Peyer's patch (tissue), 4 donors: ENCODE results near the gene ZNF407. TPM values are rescaled to one million over a fixed set of nuclear protein-coding genes. Genes with fewer than 3 reads are reported as not detected.

Experiments
- DNase-seq, 3 donors: peaks; one replicate each; pipeline ENCODE4 v3.0.0-alpha.2; 2017 to 2019
- H3K27ac ChIP-seq, 4 donors: fragments of 200-600 bp; sonication (generic); one replicate each; pipeline ENCODE4 v1.5.1; 2016 to 2019
- H3K27me3 ChIP-seq, 2 donors: fragments of 200-600 bp; sonication (generic); one replicate each; pipeline ENCODE4 v1.5.1; 2019
- H3K36me3 ChIP-seq, 3 donors: fragments of 200-600 bp; sonication (generic); one replicate each; pipeline ENCODE4 v1.5.1; 2016 to 2019
- H3K4me1 ChIP-seq, 4 donors: fragments of 200-600 bp; sonication (generic); one replicate each; pipeline ENCODE4 v1.5.1; 2016 to 2019
- H3K4me3 ChIP-seq, 4 donors: fragments of 200-600 bp; sonication (generic); 1 replicate in 3 of 4; 2 replicates in 1 of 4; pipeline ENCODE4 v1.5.1; 2016 to 2019; ENCODE audit warnings: mild to moderate bottlenecking in 1 of 4
- H3K9me3 ChIP-seq, 4 donors: fragments of 200-600 bp; sonication (generic); one replicate each; pipeline ENCODE4 v1.5.1; 2016 to 2019; ENCODE audit warnings: mild to moderate bottlenecking in 1 of 4
- POLR2A ChIP-seq, 2 donors: fragments of 450-650 bp; IDR thresholded peaks; one replicate each; pipeline ENCODE4 v1.5.1; 2017; ENCODE audit warnings: antibody characterized with exemption in 2 of 2, mild to moderate bottlenecking in 2 of 2, moderate library complexity in 2 of 2
- total RNA-seq, 4 donors: library from RNA; depleted of rRNA; stranded (reverse); fragments of >200 nt; gene quantifications; one replicate each; pipeline ENCODE4 v1.1.0, GENCODE V29; 2016
- TF ChIP-seq, protein P1 (sequence below), 6 experiments: fragments of 450-650 bp in 4 of 6; fragments of 200-600 bp in 2 of 6; sonication (generic) in 1 of 6; IDR thresholded peaks; one replicate each; pipeline ENCODE4 v1.5.1; 2017 to 2019; ENCODE audit warnings: antibody characterized with exemption in 6 of 6, mild to moderate bottlenecking in 3 of 6, moderate library complexity in 1 of 6

Gene ZNF407
- total RNA-seq, 4 donors from 2014 or later: 24.0 to 54.5 (median 32.3) TPM

- DNase-seq: no peak
- Histone ChIP-seq H3K9me3 (no peaks in the 10 kb centered on the region), H3K36me3 (no peaks in the 10 kb centered on the region), H3K27ac (no peak overlapping the region), H3K4me3 (no peak overlapping the region), H3K27me3 (no peaks in the 10 kb centered on the region), H3K4me1 (no peaks in the 10 kb centered on the region)
- TF ChIP-seq, protein P1, sequence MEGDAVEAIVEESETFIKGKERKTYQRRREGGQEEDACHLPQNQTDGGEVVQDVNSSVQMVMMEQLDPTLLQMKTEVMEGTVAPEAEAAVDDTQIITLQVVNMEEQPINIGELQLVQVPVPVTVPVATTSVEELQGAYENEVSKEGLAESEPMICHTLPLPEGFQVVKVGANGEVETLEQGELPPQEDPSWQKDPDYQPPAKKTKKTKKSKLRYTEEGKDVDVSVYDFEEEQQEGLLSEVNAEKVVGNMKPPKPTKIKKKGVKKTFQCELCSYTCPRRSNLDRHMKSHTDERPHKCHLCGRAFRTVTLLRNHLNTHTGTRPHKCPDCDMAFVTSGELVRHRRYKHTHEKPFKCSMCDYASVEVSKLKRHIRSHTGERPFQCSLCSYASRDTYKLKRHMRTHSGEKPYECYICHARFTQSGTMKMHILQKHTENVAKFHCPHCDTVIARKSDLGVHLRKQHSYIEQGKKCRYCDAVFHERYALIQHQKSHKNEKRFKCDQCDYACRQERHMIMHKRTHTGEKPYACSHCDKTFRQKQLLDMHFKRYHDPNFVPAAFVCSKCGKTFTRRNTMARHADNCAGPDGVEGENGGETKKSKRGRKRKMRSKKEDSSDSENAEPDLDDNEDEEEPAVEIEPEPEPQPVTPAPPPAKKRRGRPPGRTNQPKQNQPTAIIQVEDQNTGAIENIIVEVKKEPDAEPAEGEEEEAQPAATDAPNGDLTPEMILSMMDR (IDR thresholded peaks at IDR 0.05): no peak
- no peak for TF ChIP-seq POLR2A (IDR thresholded peaks at IDR 0.05)
These were observed 47.0 kb downstream of the ZNF407 start for GRCh38 chr18:74644713-74645112.

DNA sequence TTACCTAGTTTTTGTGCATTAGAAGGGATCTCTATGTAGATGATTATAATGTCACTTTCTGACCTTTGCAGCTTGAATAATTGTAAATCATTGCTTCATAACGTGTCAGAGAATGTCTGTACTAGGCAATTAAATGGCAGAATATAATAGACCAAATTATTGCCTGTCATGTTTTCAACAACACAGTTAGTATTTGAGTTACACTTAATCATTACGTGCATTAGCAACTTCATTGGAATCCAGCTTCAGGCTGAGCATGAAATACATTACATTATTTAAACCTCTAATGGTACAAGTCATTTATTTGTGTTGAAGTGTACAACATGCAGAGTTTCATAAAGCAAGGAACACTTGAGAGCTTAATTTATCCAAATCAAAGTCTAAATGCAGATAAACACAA lies 48.0 kb downstream of the ZNF407 start:
- H3K36me3 ChIP-seq: no peaks in the 10 kb centered on the region
- H3K4me3 ChIP-seq: no peak overlapping the region
- no peaks in the 10 kb centered on the region for H3K27me3 ChIP-seq
- no peak for DNase-seq
- H3K9me3 ChIP-seq: no peaks in the 10 kb centered on the region
- TF ChIP-seq, protein P1 (IDR thresholded peaks at IDR 0.05): no peak
- TF ChIP-seq POLR2A (IDR thresholded peaks at IDR 0.05): no peak
- H3K4me1 ChIP-seq: no peaks in the 10 kb centered on the region
- no peak overlapping the region for H3K27ac ChIP-seq

- no peak overlapping the region for H3K4me3 ChIP-seq
- H3K4me1 ChIP-seq: no peaks in the 10 kb centered on the region
- DNase-seq: no peak
These were observed 53.9 kb downstream of the ZNF407 start for GRCh38 chr18:74651327-74652128.

GRCh38 chr18:74652392-74652988 lies 54.8 kb downstream of the ZNF407 start:
- Histone ChIP-seq H3K36me3 (no peaks in the 10 kb centered on the region), H3K27ac (no peak overlapping the region), H3K4me3 (no peak overlapping the region), H3K4me1 (no peaks in the 10 kb centered on the region), H3K27me3 (no peaks in the 10 kb centered on the region), H3K9me3 (no peaks in the 10 kb centered on the region)
- no peak for TF ChIP-seq POLR2A (IDR thresholded peaks at IDR 0.05)
- TF ChIP-seq, protein P1 (IDR thresholded peaks at IDR 0.05): peak; percentile 12 to 69 (median 57)
- no peak for DNase-seq

More at GRCh38 chr18:74651327-74652128, 53.9 kb downstream of the ZNF407 start:
- H3K27me3 ChIP-seq: no peaks in the 10 kb centered on the region
- H3K36me3 ChIP-seq: no peaks in the 10 kb centered on the region
- no peak for TF ChIP-seq POLR2A (IDR thresholded peaks at IDR 0.05)
- TF ChIP-seq, protein P1 (IDR thresholded peaks at IDR 0.05): no peak
- H3K9me3 ChIP-seq: no peaks in the 10 kb centered on the region
- H3K27ac ChIP-seq: no peak overlapping the region

- Histone ChIP-seq H3K36me3 (no peaks in the 10 kb centered on the region), H3K4me1 (no peaks in the 10 kb centered on the region), H3K9me3 (no peaks in the 10 kb centered on the region), H3K27ac (no peak overlapping the region), H3K27me3 (no peaks in the 10 kb centered on the region), H3K4me3 (no peak overlapping the region)
- no peak for DNase-seq
- TF ChIP-seq, protein P1 (IDR thresholded peaks at IDR 0.05): peak in 2 of 6 experiments; percentile 16 to 18
- TF ChIP-seq POLR2A (IDR thresholded peaks at IDR 0.05): no peak
These were observed 57.0 kb downstream of the ZNF407 start for GRCh38 chr18:74654638-74655037.
